ENCODE measurements around the gene FLT3LG. TPM values are rescaled to one million over a fixed set of nuclear protein-coding genes. Genes with fewer than 3 reads are reported as not detected.

FLT3LG gene
- total and polyA plus RNA-seq, 2 of the 8 experiments (the other 6 are each of a cell fraction or from before 2014, with no cell fraction given) = 1.6 to 3.2 TPM

GRCh38 chr19:49425922-49426592 is 48.0 kb upstream of the FLT3LG start (continued):
- TF ChIP-seq RFX5 (IDR thresholded peaks at IDR 0.05; ENCODE audit: borderline replicate concordance, low read depth, low read length) = no peak

Measured in H1 (cell line).